GM18907 (cell line): ENCODE measurements around the gene BICDL1.
A peak's percentile ranks its signal among the peaks of the same experiment; 100 is the strongest.
"Not testable (repeated sequence)": the region's sequence is repeated elsewhere in the genome, so short reads cannot be mapped to it uniquely, and the experiment has no call there.

Source experiments
- ATAC-seq: cut with Tn5 transposase; IDR thresholded peaks from one replicate; pipeline ENCODE4 v1.9.1; 2021; ENCODE audit warnings: mild to moderate bottlenecking, moderate library complexity; ENCODE audit not compliant: unreplicated experiment

Gene BICDL1

GRCh38 chr12:120000556-120000955, 11.5 kb downstream of the BICDL1 start:
- no peak for ATAC-seq

GRCh38 chr12:120006258-120006975, 17.4 kb downstream of the BICDL1 start:
- no peak for ATAC-seq

DNA sequence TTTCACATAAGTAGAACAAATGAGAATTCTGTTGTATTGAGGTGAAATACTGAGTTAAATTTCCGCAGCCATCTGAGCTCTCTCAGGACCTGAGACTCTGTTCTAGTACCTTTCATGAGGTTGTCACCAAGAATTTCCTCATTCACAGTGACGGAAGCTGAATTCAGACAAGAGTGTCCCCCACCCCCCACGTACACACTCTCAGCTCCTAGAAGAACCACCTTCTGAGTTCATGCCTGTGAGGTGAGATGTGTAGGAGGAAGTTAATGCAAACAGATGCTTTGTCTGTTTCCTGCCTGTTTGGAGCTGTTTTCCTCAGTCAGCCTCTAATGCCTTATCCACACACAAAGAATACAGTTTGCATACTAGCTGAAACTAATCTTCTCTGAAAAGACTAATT, 18.2 kb downstream of the BICDL1 start:
- ATAC-seq = no peak

DNA sequence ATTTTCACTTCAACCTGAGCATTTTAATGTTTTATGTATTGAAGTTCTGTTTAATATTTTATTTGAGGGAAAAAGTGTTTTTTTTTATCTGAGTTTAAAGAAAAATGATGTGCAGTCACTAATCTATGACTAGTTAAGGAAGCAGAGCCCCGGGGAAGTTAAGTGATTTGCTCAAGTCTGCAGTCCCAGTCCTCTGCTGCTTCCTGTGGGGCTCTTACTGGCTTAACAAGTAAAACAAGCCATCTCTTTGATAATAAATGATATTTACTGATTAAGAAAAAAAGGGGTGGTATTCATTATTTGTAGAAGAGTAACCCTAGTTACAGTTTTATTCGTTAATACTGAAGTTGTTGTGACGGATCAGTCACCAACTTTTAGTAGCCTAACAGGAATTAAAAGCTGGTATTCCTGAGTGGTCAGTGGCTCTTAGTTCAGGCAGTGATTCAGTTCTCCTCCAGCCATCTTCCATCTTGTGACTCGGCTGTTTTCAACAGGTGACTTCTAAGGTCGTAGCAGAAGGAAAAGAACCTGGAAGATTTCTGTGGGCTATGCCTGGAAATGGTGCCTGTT, 21.7 kb downstream of the BICDL1 start:
- no peak for ATAC-seq

- peak; percentile 84 for ATAC-seq
Observed at GRCh38 chr12:120012067-120012621, 23.1 kb downstream of the BICDL1 start.

DNA sequence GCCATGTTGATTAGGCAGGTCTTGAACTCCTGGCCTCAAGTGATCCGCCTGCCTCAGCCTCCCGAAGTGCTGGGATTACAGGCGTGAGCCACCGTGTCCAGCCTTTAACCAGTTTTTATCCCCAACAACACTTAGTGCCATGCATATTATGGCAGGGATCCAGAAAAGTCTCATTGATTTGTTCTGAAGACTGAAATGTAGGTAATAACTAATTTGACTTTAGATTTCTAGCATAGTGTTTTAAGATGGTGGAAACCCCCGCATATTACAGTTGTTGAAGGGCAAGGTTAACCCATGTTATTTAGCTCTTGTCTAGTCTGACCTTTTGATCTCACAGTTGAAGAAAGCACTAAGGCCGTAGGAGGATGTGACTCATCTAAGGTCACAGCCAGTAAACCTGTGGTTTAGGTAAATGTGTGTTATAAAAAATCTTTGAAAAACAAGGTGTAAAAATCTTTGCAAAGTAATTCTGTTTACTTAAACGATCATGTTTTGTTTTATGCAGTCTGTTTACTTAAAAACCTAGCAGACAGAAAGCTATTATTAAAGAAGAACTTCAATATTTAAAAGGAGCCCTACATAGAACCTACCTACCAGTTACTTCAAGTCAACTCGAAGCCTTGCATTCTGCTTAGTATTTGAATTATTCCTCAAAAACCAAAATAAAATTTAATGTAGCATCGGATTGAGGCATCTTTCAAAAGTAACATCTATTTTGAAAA, 24.8 kb downstream of the BICDL1 start:
- ATAC-seq = peak; percentile 65

DNA sequence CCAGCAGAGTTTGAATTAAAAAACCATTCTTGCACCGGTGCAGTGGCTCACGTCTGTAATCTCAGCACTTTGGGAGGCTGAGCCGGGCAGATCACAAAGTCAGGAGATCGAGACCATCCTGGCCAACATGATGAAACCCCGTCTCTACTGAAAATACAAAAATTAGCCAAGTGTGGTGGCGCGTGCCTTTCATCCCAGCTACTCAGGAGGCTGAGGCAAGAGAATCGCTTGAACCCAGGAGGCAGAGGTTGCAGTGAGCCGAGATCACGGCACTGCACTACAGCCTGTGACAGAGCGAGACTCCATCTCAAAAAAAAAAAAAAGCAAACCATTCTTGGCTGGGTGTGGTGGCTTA, 25.3 kb downstream of the BICDL1 start:
- ATAC-seq = not testable (repeated sequence)

DNA sequence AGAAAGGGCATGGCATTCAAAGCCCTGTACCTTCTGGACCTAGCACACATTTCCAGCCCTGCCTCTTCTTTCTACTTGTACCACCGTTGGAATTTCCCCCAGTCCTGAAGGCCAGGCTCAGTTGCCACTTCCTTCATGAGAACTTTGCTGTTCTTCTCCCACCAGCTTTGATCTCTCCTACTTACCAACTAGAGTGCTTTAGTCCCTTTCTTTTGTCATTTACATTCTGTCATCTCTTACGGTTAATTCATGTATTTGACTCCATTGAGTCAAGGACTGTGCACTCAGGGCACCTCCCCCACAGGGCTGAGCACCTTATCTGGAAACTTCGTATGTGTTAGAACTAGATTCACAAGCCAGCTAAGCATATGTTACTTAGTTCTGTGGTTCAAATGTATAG, 26.3 kb downstream of the BICDL1 start:
- no peak for ATAC-seq

DNA sequence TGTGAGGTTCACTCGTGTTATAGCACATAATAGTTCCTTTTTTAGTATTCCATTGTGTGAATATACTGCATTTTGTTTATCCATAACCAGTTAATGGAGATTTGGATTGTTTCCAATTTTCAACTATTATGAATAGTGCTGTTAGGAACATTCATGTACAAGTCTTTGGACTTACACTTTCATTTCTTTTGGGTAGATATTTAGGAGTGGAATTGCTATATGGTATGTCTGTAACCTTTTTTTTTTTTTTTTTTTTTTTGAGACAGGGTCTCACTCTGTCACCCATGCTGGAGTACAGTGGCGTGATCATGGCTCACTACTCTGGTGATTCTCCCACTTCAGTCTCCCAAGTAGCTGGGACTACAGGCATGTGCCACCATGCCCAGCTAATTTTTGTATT, 27.2 kb downstream of the BICDL1 start:
- not testable (repeated sequence) for ATAC-seq

DNA sequence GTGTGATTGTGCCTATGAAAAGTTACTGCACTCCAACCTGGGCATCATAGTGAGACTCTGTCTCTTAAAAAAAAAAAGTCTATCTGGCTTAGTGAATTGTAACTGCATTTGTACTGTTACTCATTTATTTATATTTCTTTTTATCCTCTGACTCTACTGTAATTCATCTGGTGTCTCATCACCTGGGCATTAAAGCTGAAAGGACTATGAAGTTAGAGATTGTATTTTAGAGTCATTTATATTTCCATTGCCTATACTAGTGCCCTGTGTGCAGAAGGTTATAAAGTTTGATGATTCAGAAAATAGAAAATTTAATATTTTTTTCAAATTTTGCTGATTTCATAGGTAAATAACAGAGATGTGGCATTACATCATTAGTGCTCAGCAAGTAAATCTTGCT, 30.2 kb downstream of the BICDL1 start:
- no peak for ATAC-seq

DNA sequence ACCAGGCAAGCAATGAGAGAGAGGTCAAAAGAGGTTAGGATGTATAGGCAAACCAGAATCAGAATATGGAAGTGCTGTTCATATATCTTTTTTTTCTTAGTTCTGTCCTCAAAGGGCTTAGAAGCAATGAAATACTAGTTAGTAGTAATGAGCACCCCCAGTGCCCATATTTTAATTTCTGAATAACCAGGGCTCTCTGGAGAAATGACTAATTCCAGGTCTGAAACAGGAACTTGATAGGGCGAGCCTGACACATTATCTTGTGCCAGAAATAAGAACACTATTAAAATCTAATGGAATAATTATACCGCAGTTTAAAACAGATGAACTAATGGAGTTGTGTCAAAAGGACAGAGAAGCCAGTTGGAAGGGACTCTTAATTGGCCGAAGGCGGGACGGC, 30.9 kb downstream of the BICDL1 start:
- ATAC-seq = no peak

DNA sequence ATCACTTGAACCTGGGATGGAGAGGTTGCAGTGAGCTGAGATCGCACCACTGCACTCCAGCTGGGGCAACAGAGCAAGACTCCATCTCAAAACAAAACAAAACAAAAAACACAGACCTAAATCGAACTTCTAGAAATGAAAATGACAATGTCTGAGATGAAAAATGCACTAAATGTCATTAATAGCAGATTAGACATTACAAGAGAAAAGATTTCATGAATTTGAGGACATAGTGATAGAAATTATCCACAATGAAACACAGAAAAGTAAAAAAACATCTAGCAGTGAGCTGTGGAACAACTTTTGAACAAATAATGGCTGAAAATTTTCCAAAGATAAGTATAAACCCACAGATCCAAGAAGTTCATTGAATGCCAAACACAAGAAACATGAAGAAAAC, 35.2 kb downstream of the BICDL1 start:
- ATAC-seq = no peak

- no peak for ATAC-seq
Observed at GRCh38 chr12:120025640-120026039, 36.6 kb downstream of the BICDL1 start.

DNA sequence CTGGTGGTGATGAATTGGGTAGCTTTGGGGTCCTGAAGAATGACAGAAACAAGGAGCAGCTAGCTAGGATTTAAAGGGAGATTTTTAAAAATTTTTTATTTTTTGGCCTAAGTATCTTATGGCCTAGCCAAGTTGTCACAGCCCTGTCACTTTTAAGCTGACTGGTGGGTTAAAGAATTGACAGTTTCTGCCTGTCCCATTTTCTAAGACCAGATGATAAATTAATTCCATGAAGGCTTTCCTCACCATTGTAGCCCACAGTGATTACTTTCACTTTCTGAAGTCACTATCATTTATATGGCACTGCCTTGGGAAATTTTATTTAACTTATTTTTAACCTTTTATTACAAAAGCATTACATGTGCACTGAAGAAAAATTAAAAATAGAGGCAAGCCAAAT, 43.2 kb downstream of the BICDL1 start:
- ATAC-seq = no peak

GRCh38 chr12:120037851-120038250, 48.8 kb downstream of the BICDL1 start:
- ATAC-seq = no peak

DNA sequence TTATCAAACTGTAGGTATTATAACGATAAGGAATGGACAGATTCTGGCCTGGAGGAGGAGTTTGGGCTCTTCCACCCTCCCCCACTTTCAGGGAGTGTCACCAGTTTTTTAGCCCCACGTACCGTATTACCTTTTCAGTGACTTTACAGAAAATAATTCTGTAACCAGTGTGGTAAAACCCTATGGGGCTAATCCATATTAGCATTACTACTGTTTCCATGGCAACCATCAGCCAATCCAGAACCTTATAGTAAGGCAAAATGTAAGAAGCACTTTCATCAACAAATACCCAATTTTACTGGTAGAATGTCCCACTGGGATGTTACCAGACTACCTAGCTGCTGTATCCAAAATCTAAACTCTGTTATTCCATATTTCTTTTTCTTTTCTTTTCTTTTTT, 50.7 kb downstream of the BICDL1 start:
- ATAC-seq = no peak

DNA sequence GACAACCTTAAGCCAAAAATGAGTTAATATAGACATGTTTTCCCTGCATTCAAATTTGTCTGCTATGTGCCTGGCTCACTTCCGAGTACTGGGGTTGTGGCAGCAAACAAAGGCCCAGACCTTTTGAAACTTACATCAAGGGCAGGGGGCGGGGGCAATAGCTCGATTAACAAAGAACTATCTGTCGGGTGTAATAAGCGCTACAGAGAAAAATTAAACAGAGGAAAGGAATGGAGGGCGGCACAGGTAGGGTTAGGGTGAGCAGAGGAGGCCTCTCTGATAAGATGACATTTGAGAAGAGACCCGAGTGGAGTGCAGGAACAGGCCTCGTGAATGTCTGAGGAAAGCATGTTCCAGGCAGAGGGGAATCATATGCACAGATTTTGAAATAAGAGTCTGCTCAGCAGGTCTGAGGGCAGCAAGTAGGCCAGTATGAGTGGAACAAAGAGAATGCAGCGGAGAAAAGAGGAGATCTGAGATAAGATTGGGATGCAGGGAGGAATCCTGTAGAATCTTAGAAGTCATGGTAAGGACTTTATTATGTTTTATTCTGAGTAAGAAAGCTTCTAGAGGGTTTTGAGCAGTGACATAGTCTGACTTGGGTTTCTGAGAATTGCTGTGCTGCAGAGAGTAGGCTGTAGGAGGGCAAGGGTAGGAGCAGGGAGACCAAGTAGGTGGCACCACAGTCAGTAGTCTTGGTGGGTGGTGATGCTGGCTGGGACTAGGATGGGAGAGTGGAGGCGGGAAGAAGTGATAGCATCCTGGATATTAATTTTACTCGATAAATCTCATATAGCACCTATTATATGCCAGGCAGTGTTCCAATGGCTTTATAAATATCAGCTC, 52.6 kb downstream of the BICDL1 start:
- ATAC-seq = no peak

DNA sequence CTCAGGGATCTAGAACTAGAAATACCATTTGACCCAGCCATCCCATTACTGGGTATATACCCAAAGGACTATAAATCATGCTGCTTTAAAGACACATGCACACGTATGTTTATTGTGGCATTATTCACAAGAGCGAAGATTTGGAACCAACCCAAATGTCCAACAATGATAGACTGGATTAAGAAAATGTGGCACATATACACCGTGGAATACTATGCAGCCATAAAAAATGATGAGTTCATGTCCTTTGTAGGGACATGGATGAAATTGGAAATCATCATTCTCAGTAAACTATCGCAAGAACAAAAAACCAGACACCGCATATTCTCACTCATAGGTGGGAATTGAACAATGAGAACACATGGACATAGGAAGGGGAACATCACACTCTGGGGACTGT, 56.3 kb downstream of the BICDL1 start:
- ATAC-seq = not testable (repeated sequence)

GRCh38 chr12:120047072-120047471, 58.0 kb downstream of the BICDL1 start:
- ATAC-seq = no peak

DNA sequence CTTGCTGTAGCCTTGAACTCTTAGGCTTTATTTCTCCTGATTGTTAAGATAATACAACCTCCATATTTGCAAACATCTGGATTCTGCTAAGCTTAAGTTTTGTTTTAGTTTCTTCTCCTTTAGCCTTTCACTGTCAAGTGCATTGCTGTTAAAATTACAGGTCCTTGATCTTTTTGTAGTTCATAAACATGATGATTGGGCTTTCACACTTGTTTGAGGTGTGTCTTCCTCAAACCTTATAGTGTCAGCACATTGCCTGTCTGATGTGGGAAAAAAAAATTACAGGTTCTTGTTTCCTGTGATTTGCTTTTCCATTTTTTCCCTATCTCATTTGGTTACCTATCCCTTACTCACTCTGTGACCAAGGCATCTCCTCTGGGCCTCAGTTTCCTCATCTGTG, 59.2 kb downstream of the BICDL1 start:
- no peak for ATAC-seq

- no peak for ATAC-seq
Observed at GRCh38 chr12:120049426-120049825, 60.4 kb downstream of the BICDL1 start.
